ENCODE data around the gene PRKAG2.

PRKAG2 gene

GRCh38 chr7:151866028-151866427 lies 10.9 kb downstream of the PRKAG2 start:
- no peak overlapping the region for H3K4me3 ChIP-seq (ENCODE audit: insufficient read depth, low read depth, low read length)
- H3K4me1 ChIP-seq (ENCODE audit: control insufficient read depth, insufficient read depth, low read length), result peaks cover 15% of the 10 kb centered on the region
- 95 to 96% methylated on average over 7 of the region's 7 CpGs for WGBS, 2 experiments
- H3K36me3 ChIP-seq (ENCODE audit: control insufficient read depth, insufficient read depth, low read length), result no peaks in the 10 kb centered on the region
- H3K9me3 ChIP-seq (ENCODE audit: control insufficient read depth, low read length), result no peaks in the 10 kb centered on the region
- no peak overlapping the region for H3K27ac ChIP-seq (ENCODE audit: insufficient read depth, low read depth, low read length, poor library complexity, severe bottlenecking)
- H3K27me3 ChIP-seq (ENCODE audit: control insufficient read depth, insufficient read depth, low read length, poor library complexity, severe bottlenecking), result no peaks in the 10 kb centered on the region

DNA sequence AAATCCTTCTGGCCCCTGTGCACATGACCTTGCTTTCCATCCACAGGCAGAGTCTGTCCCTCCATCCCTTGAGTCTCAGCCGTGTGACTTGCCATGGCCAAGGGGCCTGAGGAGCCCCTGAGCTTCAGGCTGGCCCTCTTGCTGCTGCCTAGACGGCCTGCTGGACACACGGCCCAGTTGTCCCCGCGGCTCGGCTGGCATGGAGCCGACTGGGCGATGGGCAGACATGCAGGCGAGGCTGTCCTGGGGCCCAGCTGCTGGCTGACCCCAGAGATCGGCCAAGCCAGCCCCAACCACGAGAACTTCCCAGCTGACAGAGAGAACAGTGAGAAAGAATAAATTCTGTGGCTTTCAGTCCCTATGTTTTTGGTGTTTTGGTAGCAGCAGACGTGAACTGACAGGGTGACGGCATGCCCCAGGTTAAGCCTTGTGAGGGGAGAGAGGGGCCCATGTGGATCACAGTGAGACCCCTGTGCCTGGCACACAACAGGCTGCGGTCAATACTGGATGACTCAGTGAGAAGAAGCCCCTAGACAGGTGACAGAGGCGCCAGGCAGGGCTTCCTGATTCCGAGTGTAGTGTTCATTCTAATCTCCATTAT lies 11.7 kb downstream of the PRKAG2 start:
- Histone ChIP-seq H3K9me3 (ENCODE audit: control insufficient read depth, low read length) (no peaks in the 10 kb centered on the region), H3K4me1 (ENCODE audit: control insufficient read depth, insufficient read depth, low read length) (peaks cover 15% of the 10 kb centered on the region), H3K27ac (ENCODE audit: insufficient read depth, low read depth, low read length, poor library complexity, severe bottlenecking) (no peak overlapping the region), H3K27me3 (ENCODE audit: control insufficient read depth, insufficient read depth, low read length, poor library complexity, severe bottlenecking) (no peaks in the 10 kb centered on the region), H3K4me3 (ENCODE audit: insufficient read depth, low read depth, low read length) (no peak overlapping the region), H3K36me3 (ENCODE audit: control insufficient read depth, insufficient read depth, low read length) (no peaks in the 10 kb centered on the region)
- WGBS, 2 experiments, result 94 to 95% methylated on average over 16 of the region's 16 CpGs

DNA sequence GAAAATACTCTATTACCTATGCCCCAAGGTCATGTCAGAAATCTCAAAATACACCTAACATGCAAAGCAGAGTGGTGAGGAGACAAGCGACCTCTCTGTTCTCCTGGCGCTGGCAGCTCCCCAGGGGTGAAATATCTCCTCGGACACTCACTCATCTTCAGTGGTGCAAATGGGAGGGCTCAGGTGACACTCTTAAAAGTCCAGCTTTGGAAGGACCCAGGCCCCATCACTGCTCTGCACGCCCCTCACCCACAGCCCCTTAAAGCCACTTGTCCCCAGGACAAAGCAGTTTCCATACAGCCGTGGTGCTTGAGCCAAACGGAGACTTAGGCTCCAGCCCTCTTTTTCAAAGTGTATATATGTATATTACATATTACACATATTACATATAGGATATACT lies 12.4 kb downstream of the PRKAG2 start:
- WGBS, 2 experiments, result 86 to 87% methylated on average over 4 to 5 of the region's 6 CpGs
- no peaks in the 10 kb centered on the region for H3K27me3 ChIP-seq (ENCODE audit: control insufficient read depth, insufficient read depth, low read length, poor library complexity, severe bottlenecking)

DNA sequence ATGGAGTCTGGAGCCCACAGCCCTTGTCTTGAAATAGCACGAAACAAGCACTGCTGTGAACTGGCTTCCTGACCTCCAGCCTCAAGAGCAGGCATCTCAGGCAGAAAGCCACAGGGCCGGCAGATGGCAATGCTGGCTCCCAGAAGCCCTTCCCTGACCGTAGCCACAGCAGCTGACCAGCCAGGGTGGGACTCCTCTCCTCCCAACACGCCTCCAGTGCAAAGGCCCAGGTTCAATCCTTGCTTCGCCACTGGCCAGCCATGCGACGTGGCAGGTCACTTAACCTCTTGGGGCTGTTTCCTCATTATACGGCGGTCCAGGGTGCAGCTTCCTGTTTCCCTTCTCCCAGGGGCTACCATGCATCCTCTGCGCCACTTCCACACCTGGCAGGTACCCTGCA lies 12.8 kb downstream of the PRKAG2 start:
- Histone ChIP-seq H3K9me3 (ENCODE audit: control insufficient read depth, low read length) (no peaks in the 10 kb centered on the region), H3K27me3 (ENCODE audit: control insufficient read depth, insufficient read depth, low read length, poor library complexity, severe bottlenecking) (no peaks in the 10 kb centered on the region), H3K27ac (ENCODE audit: insufficient read depth, low read depth, low read length, poor library complexity, severe bottlenecking) (no peak overlapping the region), H3K36me3 (ENCODE audit: control insufficient read depth, insufficient read depth, low read length) (no peaks in the 10 kb centered on the region), H3K4me3 (ENCODE audit: insufficient read depth, low read depth, low read length) (no peak overlapping the region), H3K4me1 (ENCODE audit: control insufficient read depth, insufficient read depth, low read length) (peaks cover 15% of the 10 kb centered on the region)
- WGBS, 2 experiments, result 93 to 94% methylated on average over 10 of the region's 10 CpGs

More for the DNA sequence above, 12.4 kb downstream of the PRKAG2 start:
- Histone ChIP-seq H3K9me3 (ENCODE audit: control insufficient read depth, low read length) (no peaks in the 10 kb centered on the region), H3K4me3 (ENCODE audit: insufficient read depth, low read depth, low read length) (no peak overlapping the region), H3K4me1 (ENCODE audit: control insufficient read depth, insufficient read depth, low read length) (peaks cover 15% of the 10 kb centered on the region), H3K36me3 (ENCODE audit: control insufficient read depth, insufficient read depth, low read length) (no peaks in the 10 kb centered on the region), H3K27ac (ENCODE audit: insufficient read depth, low read depth, low read length, poor library complexity, severe bottlenecking) (no peak overlapping the region)

- H3K36me3 ChIP-seq (ENCODE audit: control insufficient read depth, insufficient read depth, low read length), result no peaks in the 10 kb centered on the region
- 88% methylated on average over 11 of the region's 11 CpGs for WGBS, 2 experiments
- no peak overlapping the region for H3K4me3 ChIP-seq (ENCODE audit: insufficient read depth, low read depth, low read length)
- H3K27me3 ChIP-seq (ENCODE audit: control insufficient read depth, insufficient read depth, low read length, poor library complexity, severe bottlenecking), result no peaks in the 10 kb centered on the region
- no peaks in the 10 kb centered on the region for H3K9me3 ChIP-seq (ENCODE audit: control insufficient read depth, low read length)
- no peak overlapping the region for H3K27ac ChIP-seq (ENCODE audit: insufficient read depth, low read depth, low read length, poor library complexity, severe bottlenecking)
- peaks cover 15% of the 10 kb centered on the region for H3K4me1 ChIP-seq (ENCODE audit: control insufficient read depth, insufficient read depth, low read length)
Measured at GRCh38 chr7:151863386-151864079, 13.4 kb downstream of the PRKAG2 start.

DNA sequence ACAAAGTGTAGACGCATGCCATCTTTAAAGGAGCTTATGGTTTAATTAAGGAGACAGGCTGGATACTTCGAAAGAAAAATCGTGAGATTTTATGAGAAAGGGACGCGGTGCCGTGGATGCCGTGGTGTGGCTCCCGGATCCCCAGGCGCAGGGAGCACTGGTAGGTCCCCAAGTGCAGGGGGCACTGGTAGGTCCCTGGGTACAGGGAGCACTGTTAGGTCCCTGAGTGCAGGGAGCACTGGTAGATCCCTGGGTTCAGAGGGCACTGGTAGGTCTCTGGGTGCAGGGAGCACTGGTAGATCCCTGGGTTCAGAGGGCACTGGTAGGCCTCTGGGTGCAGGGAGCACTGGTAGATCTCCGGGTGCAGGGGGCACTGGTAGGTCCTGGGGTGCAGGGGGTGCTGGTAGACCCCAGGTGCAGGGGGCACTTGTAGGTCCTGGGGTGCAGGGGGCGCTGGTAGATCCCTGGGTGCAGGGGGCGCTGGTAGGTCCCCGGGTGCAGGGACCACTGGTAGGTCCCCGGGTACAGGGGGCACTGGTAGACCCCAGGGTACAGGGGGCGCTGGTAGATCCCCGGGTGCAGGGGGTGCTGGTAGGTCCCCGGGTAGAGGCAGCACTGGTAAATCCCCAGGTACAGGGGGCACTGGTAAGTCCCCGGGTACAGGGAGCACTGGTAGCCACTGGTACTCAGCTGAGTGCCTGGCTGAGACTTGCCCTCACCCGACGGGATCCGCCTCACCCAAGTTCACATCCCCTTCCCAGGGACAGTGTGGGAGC lies 14.1 kb downstream of the PRKAG2 start:
- Histone ChIP-seq H3K4me1 (ENCODE audit: control insufficient read depth, insufficient read depth, low read length) (peaks cover 10% of the 10 kb centered on the region), H3K9me3 (ENCODE audit: control insufficient read depth, low read length) (no peaks in the 10 kb centered on the region), H3K27me3 (ENCODE audit: control insufficient read depth, insufficient read depth, low read length, poor library complexity, severe bottlenecking) (no peaks in the 10 kb centered on the region), H3K27ac (ENCODE audit: insufficient read depth, low read depth, low read length, poor library complexity, severe bottlenecking) (no peak overlapping the region), H3K4me3 (ENCODE audit: insufficient read depth, low read depth, low read length) (no peak overlapping the region), H3K36me3 (ENCODE audit: control insufficient read depth, insufficient read depth, low read length) (no peaks in the 10 kb centered on the region)
- 94 to 96% methylated on average over 21 of the region's 21 CpGs for WGBS, 2 experiments

DNA sequence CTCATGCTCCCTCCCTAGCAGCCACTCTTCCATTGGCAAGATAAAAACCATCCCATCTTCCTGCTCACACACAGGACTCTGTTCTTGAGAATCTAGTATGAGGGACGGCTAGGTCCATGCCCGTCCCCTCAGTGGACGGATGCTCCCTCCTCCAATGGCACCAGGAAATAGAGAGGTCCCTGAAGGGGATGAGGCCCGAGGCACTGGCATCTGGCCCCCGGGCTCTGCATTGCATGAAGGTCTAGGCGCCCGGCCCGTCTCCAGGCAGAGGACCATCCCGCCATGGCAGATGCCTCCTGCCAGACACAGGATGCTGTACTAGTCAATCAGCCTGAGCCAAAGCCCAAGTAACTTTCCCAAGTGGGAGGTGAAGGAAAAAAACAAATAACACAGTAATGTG lies 15.0 kb downstream of the PRKAG2 start:
- H3K4me1 ChIP-seq (ENCODE audit: control insufficient read depth, insufficient read depth, low read length), result peaks cover under 1% of the 10 kb centered on the region
- H3K27me3 ChIP-seq (ENCODE audit: control insufficient read depth, insufficient read depth, low read length, poor library complexity, severe bottlenecking), result no peaks in the 10 kb centered on the region
- H3K4me3 ChIP-seq (ENCODE audit: insufficient read depth, low read depth, low read length), result no peak overlapping the region
- no peaks in the 10 kb centered on the region for H3K36me3 ChIP-seq (ENCODE audit: control insufficient read depth, insufficient read depth, low read length)
- H3K9me3 ChIP-seq (ENCODE audit: control insufficient read depth, low read length), result no peaks in the 10 kb centered on the region
- 94 to 95% methylated on average over 9 of the region's 9 CpGs for WGBS, 2 experiments
- H3K27ac ChIP-seq (ENCODE audit: insufficient read depth, low read depth, low read length, poor library complexity, severe bottlenecking), result no peak overlapping the region

- Histone ChIP-seq H3K4me3 (ENCODE audit: insufficient read depth, low read depth, low read length) (no peak overlapping the region), H3K36me3 (ENCODE audit: control insufficient read depth, insufficient read depth, low read length) (no peaks in the 10 kb centered on the region), H3K4me1 (ENCODE audit: control insufficient read depth, insufficient read depth, low read length) (peaks cover 4% of the 10 kb centered on the region), H3K27me3 (ENCODE audit: control insufficient read depth, insufficient read depth, low read length, poor library complexity, severe bottlenecking) (no peaks in the 10 kb centered on the region), H3K9me3 (ENCODE audit: control insufficient read depth, low read length) (no peaks in the 10 kb centered on the region), H3K27ac (ENCODE audit: insufficient read depth, low read depth, low read length, poor library complexity, severe bottlenecking) (no peak overlapping the region)
- 82 to 91% methylated on average over 5 of the region's 5 CpGs for WGBS, 2 experiments
Measured at GRCh38 chr7:151860771-151861170, 16.1 kb downstream of the PRKAG2 start.

- H3K27ac ChIP-seq (ENCODE audit: insufficient read depth, low read depth, low read length, poor library complexity, severe bottlenecking), result no peak overlapping the region
- H3K4me3 ChIP-seq (ENCODE audit: insufficient read depth, low read depth, low read length), result no peak overlapping the region
- peaks cover 4% of the 10 kb centered on the region for H3K4me1 ChIP-seq (ENCODE audit: control insufficient read depth, insufficient read depth, low read length)
- 93 to 95% methylated on average over 15 of the region's 15 CpGs for WGBS, 2 experiments
- no peaks in the 10 kb centered on the region for H3K9me3 ChIP-seq (ENCODE audit: control insufficient read depth, low read length)
- no peaks in the 10 kb centered on the region for H3K27me3 ChIP-seq (ENCODE audit: control insufficient read depth, insufficient read depth, low read length, poor library complexity, severe bottlenecking)
- no peaks in the 10 kb centered on the region for H3K36me3 ChIP-seq (ENCODE audit: control insufficient read depth, insufficient read depth, low read length)
Measured at GRCh38 chr7:151859948-151860685, 16.8 kb downstream of the PRKAG2 start.

Measured in ectodermal cell (in vitro differentiated cells).